Tibial nerve (tissue), 4 donors: ENCODE data around the gene CSNK1A1L.

Experiments used
- CTCF ChIP-seq, 5 experiments: fragments of 200-600 bp in 3 of 5; fragments of 450-650 bp in 2 of 5; sonication (generic) in 3 of 5; IDR thresholded peaks; one replicate each; pipeline ENCODE4 v1.5.1; 2016 to 2019; ENCODE audit warnings: antibody characterized with exemption in 5 of 5, mild to moderate bottlenecking in 3 of 5, moderate library complexity in 2 of 5
- EP300 ChIP-seq, 2 donors: sonication (generic); formaldehyde crosslinking; IDR thresholded peaks; one replicate each; pipeline ENCODE4 v1.6.1; 2017; ENCODE audit warnings: antibody characterized with exemption in 2 of 2, mild to moderate bottlenecking in 1 of 2
- POLR2A ChIP-seq, 2 donors: fragments of 450-650 bp; IDR thresholded peaks; one replicate each; pipeline ENCODE4 v1.6.1; 2017; ENCODE audit warnings: antibody characterized with exemption in 2 of 2, mild to moderate bottlenecking in 2 of 2, moderate library complexity in 2 of 2

- TF ChIP-seq CTCF (IDR thresholded peaks at IDR 0.05) (no peak), EP300 (IDR thresholded peaks at IDR 0.05) (no peak), POLR2A (IDR thresholded peaks at IDR 0.05) (no peak)
Observed at GRCh38 chr13:37091835-37092234, 13.6 kb downstream of the CSNK1A1L start.
